ENCODE data around the gene CBX2. TPM values are rescaled to one million over a fixed set of nuclear protein-coding genes. Genes with fewer than 3 reads are reported as not detected.

The CBX2 gene
- total RNA-seq, 1 experiment from 2014 or later, result 24.5 TPM

DNA sequence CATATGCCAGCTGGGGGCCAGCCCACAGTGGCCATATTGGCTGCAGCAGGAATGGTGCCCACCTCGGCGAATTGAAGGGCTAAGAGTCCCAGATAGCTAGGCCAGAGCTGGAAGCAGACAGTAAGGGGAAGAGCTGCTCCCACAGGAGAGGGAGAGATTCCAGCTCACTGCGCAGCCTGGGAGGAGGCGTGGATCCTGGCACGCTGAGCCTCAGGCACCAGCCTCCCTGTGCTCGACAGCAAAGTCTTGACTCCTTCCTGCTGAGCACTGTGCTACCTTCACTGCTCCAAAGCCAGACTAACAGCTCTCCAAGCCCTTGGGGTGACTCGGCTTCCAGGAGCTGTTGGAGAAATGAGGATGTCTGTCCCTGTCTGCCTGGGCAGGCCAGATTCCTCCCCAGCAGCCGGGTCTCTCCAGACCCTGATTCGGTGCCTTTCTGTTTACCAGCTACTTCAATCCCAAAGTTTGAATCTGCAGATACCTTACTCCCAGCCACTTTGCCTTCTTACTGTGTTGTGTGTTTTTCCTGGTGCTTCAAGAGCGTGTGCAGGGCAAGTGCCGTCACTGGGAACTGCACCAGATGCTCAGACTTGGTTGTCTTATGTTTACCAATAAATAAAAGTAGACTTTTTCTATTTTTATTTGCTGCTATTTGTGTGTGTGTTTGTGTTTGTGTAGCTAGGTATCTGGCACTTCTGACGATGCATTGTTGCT lies 9.1 kb downstream of the CBX2 start:
- no peak for DNase-seq (ENCODE audit: low spot score)

- no peak for DNase-seq (ENCODE audit: low spot score)
Observed at GRCh38 chr17:79788455-79788854, 10.5 kb downstream of the CBX2 start.

GRCh38 chr17:79788989-79789942 lies 11.3 kb downstream of the CBX2 start:
- no peak for DNase-seq (ENCODE audit: low spot score)

DNA sequence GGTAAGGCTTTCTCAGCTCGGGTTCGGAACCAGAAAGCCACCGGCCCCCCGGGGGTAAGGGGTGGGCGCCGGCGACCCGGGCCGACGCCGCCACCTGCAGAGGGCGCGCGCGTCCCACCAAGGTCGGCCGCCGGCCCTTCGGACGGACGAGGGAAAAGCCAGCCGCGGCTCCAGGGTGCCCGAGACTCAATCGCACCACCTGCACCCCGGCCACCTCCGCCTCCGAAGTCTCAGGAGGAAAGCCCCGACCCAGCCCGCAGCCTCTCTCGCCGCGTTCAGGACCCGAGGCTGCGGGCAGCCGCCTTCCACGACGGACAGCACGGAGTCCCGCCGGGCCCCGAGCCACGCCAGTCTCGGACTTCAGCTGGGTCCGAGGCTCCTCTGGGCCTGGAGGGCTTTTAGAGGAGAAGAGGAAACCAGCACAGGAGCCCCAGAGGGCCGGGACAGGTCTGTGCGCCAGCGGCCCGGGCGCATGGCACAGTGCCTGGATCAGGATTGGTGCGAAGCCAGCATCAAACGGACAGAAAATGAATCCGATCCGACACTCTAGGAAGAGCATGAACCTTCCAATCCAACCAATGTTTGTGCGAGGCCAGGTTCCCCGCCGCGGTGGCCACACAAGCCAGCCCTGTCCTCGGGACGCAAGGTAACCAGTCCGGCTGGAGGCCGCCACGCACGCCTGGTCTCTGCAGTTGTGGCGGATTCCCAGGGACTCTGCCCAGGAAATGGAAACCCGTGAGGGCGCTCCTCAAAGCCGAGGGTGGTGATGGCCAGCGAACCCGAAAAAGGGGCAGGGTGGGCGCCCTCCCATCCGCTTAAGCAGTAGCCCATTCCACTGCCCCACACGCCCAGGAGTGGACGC lies 12.2 kb downstream of the CBX2 start:
- DNase-seq (ENCODE audit: low spot score), result no peak

DNA sequence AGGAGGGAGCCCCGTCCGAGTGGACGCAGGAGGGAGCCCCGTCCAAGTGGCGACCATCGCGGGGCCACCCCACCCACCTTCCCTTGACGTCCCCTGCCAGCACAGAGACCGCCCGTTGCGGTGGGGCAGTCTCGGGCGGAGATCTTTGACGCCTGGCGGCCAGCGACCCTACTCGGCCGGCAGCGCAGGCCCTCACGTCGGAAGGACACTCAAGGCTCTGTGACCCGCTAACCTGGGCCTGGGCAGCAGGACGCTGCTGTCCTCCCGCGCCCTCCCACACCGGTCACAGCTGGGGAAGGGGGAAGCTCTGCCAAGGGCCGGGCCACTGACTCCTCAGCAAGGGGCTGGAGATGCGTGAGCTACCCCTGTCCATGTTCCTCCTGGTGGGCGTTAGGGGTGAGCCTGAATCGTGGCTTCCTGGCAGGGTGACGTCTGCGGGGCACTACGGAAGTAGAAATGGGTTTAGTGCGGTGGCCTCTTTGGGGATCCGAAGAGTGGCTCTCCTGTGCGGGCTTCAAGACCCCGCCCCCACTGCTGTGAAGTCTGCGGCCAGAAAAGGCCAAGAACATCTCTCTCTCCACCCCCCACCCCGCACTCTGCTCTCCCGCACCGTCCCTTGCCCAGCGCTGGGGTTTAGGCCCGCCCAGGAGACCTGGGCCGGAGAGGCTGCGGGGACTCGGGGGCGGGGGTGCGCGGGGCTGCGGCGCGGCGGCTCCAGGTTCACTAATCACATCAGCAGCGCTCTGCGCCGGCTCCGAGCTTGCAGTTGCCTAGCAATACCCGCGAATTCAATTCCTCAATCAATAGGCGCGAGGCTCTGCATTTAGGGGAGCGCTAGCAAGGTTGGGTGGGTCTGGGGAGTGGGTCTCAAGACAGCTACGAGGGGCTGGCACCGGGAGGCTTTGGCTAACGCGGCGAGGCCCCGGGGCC lies 13.1 kb downstream of the CBX2 start:
- no peak for DNase-seq (ENCODE audit: low spot score)

DNA sequence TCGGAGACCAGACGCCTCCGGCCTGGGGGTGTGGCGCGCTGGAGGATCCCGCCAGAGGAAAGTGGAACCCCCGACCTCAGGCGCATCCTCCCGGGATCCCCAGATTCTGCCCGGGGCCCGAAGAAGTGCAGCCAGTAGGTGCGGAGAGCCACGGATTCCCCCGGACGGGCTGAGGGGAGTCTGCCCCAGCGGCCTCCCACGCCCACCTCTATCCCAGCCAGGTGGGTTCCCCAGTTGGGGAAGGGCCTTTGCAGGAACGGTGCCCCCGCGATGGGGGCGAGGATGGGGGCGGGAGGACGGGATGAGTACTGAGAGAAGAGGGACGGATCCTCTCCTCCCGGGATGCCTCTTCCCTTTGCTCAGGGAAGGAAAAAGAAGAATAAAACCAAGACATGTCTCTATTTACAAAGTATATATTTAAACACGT lies 13.8 kb downstream of the CBX2 start:
- DNase-seq (ENCODE audit: low spot score), result no peak

DNA sequence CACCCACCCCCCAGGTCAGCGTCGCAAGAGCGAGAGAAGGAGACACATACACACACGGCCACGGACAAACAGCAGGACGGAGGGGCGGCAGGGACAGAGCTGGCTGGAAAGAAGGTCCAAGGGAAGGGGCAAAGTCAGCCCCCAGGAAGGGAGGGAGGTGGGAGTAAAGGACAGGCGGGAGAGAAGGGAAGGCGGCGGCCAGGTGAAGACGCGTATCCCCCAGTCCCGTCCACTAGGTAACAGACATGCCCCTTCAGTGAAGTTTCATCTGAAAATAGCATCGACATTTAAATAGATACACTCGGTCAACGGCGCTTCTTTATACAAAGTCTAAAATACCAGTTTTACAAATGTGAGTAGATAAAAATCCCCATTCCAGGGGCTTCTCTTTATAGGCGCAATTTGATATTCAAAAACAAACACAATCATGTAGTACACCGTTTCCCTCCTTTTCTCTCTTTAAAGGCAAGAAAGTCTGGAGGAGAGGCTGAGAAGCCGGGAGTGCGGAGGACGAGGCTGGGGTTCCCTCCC lies 14.5 kb downstream of the CBX2 start:
- DNase-seq (ENCODE audit: low spot score), result no peak

GRCh38 chr17:79792984-79793923 lies 15.3 kb downstream of the CBX2 start:
- peak; percentile 91 for DNase-seq (ENCODE audit: low spot score)

GRCh38 chr17:79793924-79794304 lies 16.0 kb downstream of the CBX2 start:
- DNase-seq (ENCODE audit: low spot score), result peak; percentile 77

- DNase-seq (ENCODE audit: low spot score), result no peak
Observed at GRCh38 chr17:79794659-79795511, 16.9 kb downstream of the CBX2 start.

DNA sequence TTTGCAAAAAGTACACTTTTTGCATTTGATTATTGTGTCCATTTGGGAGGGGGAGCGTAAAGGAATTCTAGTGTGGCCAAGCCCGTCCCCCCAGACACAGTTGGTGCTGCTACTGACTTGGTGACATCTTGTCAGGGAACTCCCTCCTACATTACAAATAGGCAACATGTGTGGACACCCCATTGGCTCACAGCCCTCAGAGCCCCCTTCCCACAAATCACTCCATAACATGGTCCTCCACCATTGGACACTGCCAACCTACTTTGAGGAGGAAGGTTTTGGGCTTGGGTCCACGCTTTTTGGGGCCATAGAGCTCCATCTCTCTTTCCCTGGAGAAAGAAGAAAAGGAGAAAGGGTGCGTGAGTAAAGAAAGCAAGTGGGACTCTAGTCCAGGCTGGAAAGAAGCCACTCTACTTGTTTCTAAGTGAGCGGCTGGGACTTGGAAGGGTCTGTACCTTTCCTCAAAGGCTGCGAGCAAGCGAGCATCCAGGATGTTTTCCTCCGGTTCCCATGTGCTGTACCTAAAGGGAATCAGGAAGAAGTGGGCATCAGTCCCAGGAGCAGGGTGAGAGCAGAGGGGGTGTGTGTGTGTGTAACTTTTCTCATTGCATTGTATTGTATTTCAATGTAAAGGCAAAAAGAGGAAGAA lies 18.0 kb downstream of the CBX2 start:
- DNase-seq (ENCODE audit: low spot score), result no peak

DNA sequence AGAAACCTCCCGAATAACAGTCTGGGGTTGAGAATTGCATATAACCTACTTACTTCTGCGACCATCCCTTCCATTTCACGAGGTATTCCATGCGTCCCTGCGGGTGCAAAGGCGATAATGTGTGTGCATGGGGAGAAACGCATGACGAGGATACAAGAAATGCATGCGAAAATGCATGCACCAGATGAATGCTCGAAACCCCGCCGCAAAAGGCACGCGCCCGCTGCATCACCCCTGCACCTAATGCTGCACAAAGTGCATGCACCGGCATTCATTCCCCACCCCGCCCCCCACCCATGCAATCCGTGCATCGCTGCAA lies 18.5 kb downstream of the CBX2 start:
- DNase-seq (ENCODE audit: low spot score), result no peak

GRCh38 chr17:79796763-79797491 lies 19.0 kb downstream of the CBX2 start, which contains the start of gene CBX8:
Gene CBX8, minus strand, starts transcription at chr17:79797077. Its CDS starts 79 bp downstream, at chr17:79796998.
- peak; percentile 99 for DNase-seq (ENCODE audit: low spot score)

GRCh38 chr17:79797492-79798298 lies 19.7 kb downstream of the CBX2 start:
- no peak for DNase-seq (ENCODE audit: low spot score)

DNA sequence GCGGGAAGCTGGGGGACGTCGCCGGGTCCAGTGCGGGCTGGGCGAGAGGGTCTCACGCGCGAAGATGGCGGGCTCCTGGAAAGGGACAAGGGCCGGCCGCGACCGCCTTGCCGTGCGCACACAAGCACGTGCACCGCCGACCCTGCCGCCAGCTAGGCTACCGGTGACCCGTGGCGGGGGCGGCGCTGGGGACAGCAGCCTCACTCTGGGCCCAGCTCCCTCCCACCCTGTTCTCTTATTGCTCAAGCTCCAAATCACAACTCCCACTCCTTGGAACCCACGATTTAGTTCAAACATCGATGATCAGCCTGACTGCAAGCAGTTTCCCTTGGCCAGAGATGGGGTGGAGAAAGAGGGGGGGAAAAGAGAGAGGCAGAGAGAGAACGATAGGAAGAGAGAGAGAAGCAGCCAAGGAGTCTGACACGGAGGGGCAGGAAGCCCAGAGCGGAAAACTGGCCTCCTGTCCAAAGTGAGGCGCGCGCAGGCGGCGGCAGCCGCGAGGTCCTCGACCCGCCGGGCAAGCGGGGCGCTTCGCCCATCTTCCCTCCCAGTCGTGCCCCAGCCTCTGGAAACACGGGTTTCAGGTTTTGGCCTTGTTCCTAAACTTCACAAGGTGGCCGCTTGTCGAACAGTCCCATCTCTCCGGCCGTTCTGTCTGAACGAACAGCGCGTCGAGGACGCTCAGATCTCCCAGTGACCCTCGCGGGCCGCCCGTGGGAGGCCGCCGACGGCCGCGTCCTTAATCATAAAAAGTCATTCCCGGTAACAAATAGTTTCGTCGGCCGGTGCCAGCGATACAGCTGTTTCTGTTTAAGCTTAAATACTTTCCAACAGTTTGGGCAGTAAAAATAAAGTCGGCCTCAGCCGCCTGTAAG lies 20.6 kb downstream of the CBX2 start:
- DNase-seq (ENCODE audit: low spot score), result no peak

DNA sequence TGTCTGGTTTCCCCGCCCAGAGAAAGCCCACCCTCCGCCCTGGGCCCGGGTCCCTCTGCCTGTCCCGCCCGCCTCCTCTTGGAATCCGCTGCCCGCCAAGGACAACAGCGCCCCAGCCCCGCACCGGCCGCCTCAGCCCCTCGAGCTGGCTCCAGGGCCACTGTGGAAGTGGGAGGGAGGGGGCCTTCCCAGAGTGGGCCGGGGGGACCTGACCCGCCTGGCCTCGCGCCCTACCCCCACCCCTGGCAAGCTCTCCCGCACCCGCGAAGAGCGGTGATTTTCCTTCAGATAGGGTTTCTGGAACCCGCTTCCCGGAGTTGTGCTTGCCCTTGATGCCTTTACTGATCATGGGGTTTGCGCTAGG lies 21.2 kb downstream of the CBX2 start:
- DNase-seq (ENCODE audit: low spot score), result no peak
